DND-41 (cell line): Measurements from ENCODE around the gene STON2.

Experiments
- ATAC-seq: fragments of 200-7000 bp; cut with Tn5 transposase; 3 replicates; pipeline ENCODE4 v1.9.1; 2021; ENCODE audit warnings: low read depth; ENCODE audit not compliant: insufficient read depth
- DNase-seq: peaks from one replicate; pipeline ENCODE4 v3.0.0-alpha.2; 2020
- H2AFZ ChIP-seq: 2 replicates; pipeline ENCODE4 v1.6.0; 2012; ENCODE audit warnings: low read depth, low read length
- H3K27ac ChIP-seq: 2 replicates; pipeline ENCODE4 v1.5.1; 2012; ENCODE audit warnings: low read length, inconsistent platforms
- H3K27me3 ChIP-seq: fragments of 200-600 bp; sonication (generic); 2 replicates; pipeline ENCODE4 v1.6.0; 2012; ENCODE audit warnings: low read length, mild to moderate bottlenecking, inconsistent platforms; ENCODE audit not compliant: insufficient read depth, poor library complexity
- H3K36me3 ChIP-seq: 2 replicates; pipeline ENCODE4 v1.5.1; 2012; ENCODE audit warnings: low read length, inconsistent platforms; ENCODE audit not compliant: insufficient read depth
- H3K4me1 ChIP-seq: 2 replicates; pipeline ENCODE4 v1.5.1; 2012; ENCODE audit warnings: mild to moderate bottlenecking, low read length; ENCODE audit not compliant: insufficient read depth
- H3K4me2 ChIP-seq: 2 replicates; pipeline ENCODE4 v1.6.0; 2012; ENCODE audit warnings: mild to moderate bottlenecking, moderate library complexity, low read length, inconsistent platforms; ENCODE audit not compliant: insufficient read depth
- H3K4me3 ChIP-seq, 2 experiments: fragments of 200-600 bp in 1 of 2; shearing (Covaris generic) in 1 of 2; 2 replicates each; pipeline ENCODE4 v1.5.1; 2012 to 2016; ENCODE audit warnings: inconsistent platforms in 2 of 2, low read length in 2 of 2, mild to moderate bottlenecking in 2 of 2, low read depth in 1 of 2, moderate library complexity in 1 of 2
- H3K79me2 ChIP-seq: 2 replicates; pipeline ENCODE4 v1.6.0; 2012; ENCODE audit warnings: low read length, inconsistent platforms; ENCODE audit not compliant: insufficient read depth
- H3K9ac ChIP-seq: 2 replicates; pipeline ENCODE4 v1.6.0; 2012; ENCODE audit warnings: low read depth, mild to moderate bottlenecking, inconsistent platforms, low read length, moderate library complexity
- H3K9me3 ChIP-seq: 2 replicates; pipeline ENCODE4 v1.5.1; 2012; ENCODE audit warnings: low read length, moderate library complexity, mild to moderate bottlenecking, inconsistent platforms; ENCODE audit not compliant: insufficient read depth, severe bottlenecking
- H4K20me1 ChIP-seq: 2 replicates; pipeline ENCODE4 v1.6.0; 2012; ENCODE audit warnings: low read length; ENCODE audit not compliant: insufficient read depth
- CTCF ChIP-seq: IDR thresholded peaks from 2 replicates; pipeline ENCODE4 v1.5.1; 2012; ENCODE audit warnings: borderline replicate concordance, low read length, moderate library complexity, mild to moderate bottlenecking; ENCODE audit not compliant: poor library complexity, severe bottlenecking; ENCODE audit errors: extremely low read depth
- EZH2 ChIP-seq: IDR thresholded peaks from 3 replicates; pipeline ENCODE4 v1.6.1; 2012; ENCODE audit warnings: borderline replicate concordance, low read depth, mild to moderate bottlenecking, moderate library complexity, low read length, inconsistent platforms; ENCODE audit not compliant: severe bottlenecking

Gene STON2

GRCh38 chr14:81303258-81303935 lies 96.7 kb downstream of the STON2 start:
- Histone ChIP-seq H3K36me3 (no peaks in the 10 kb centered on the region), H3K4me3 (no peak overlapping the region), H3K27me3 (no peaks in the 10 kb centered on the region), H3K79me2 (no peaks in the 10 kb centered on the region), H3K9ac (no peak overlapping the region), H3K27ac (no peak overlapping the region), H2AFZ (no peak overlapping the region), H3K4me1 (no peaks in the 10 kb centered on the region), H3K4me2 (no peak overlapping the region), H3K9me3 (no peaks in the 10 kb centered on the region), H4K20me1 (no peaks in the 10 kb centered on the region)
- DNase-seq = no peak
- ATAC-seq = 0 out of 3 replicates have a peak, but pooled peaks have one; percentile 35
- TF ChIP-seq EZH2 = no peak
- TF ChIP-seq CTCF = no peak

- TF ChIP-seq EZH2 (no peak), CTCF (peak; percentile 16)
- Histone ChIP-seq H3K4me2 (no peak overlapping the region), H2AFZ (no peak overlapping the region), H3K4me3 (no peak overlapping the region), H3K9me3 (no peaks in the 10 kb centered on the region), H3K9ac (no peak overlapping the region), H3K79me2 (no peaks in the 10 kb centered on the region), H3K36me3 (no peaks in the 10 kb centered on the region), H3K27me3 (no peaks in the 10 kb centered on the region), H4K20me1 (no peaks in the 10 kb centered on the region), H3K4me1 (no peaks in the 10 kb centered on the region), H3K27ac (no peak overlapping the region)
- ATAC-seq (peak; percentile 39; the same call in 1 of the 3 replicates), DNase-seq (no peak)
These were observed 97.5 kb downstream of the STON2 start for GRCh38 chr14:81302638-81303037.

GRCh38 chr14:81301813-81302212 lies 98.3 kb downstream of the STON2 start:
- Histone ChIP-seq H3K4me3 (no peak overlapping the region), H3K27me3 (no peaks in the 10 kb centered on the region), H3K27ac (no peak overlapping the region), H2AFZ (no peak overlapping the region), H3K9ac (no peak overlapping the region), H4K20me1 (no peaks in the 10 kb centered on the region), H3K9me3 (no peaks in the 10 kb centered on the region), H3K4me2 (no peak overlapping the region), H3K36me3 (no peaks in the 10 kb centered on the region), H3K79me2 (no peaks in the 10 kb centered on the region), H3K4me1 (no peaks in the 10 kb centered on the region)
- TF ChIP-seq EZH2 = no peak
- no peak for ATAC-seq
- DNase-seq = no peak

- Histone ChIP-seq H3K79me2 (no peaks in the 10 kb centered on the region), H2AFZ (no peak overlapping the region), H3K4me1 (no peaks in the 10 kb centered on the region), H3K9me3 (no peaks in the 10 kb centered on the region), H3K27ac (no peak overlapping the region), H3K36me3 (no peaks in the 10 kb centered on the region), H3K27me3 (no peaks in the 10 kb centered on the region), H4K20me1 (no peaks in the 10 kb centered on the region), H3K9ac (no peak overlapping the region), H3K4me3 (no peak overlapping the region), H3K4me2 (no peak overlapping the region)
- no peak for TF ChIP-seq CTCF
- no peak for DNase-seq
- no peak for ATAC-seq
These were observed 98.8 kb downstream of the STON2 start for GRCh38 chr14:81301371-81301770.
